HepG2 (cell line): ENCODE results near the gene TRPV6. TPM values are rescaled to one million over a fixed set of nuclear protein-coding genes. Genes with fewer than 3 reads are reported as not detected.

Experiments
- ATF1 ChIP-seq: IDR thresholded peaks from 2 replicates; pipeline ENCODE4 v1.6.1; 2016; ENCODE audit warnings: mild to moderate bottlenecking, control low read depth
- CTCF ChIP-seq: sonication (generic); formaldehyde crosslinking; IDR thresholded peaks from 2 replicates; pipeline ENCODE4 v1.5.0; 2020; ENCODE audit warnings: mild to moderate bottlenecking, missing genetic modification reagents, moderate library complexity
- MIER2 ChIP-seq: IDR thresholded peaks from 2 replicates; pipeline ENCODE4 v1.6.1; 2016; ENCODE audit warnings: missing biosample characterization, missing genetic modification reagents
- TERF1 ChIP-seq: sonication (generic); formaldehyde crosslinking; IDR thresholded peaks from 2 replicates; pipeline ENCODE4 v1.8.0; 2022; ENCODE audit warnings: mild to moderate bottlenecking, missing genetic modification reagents, moderate library complexity
- TRAFD1 ChIP-seq: sonication (generic); formaldehyde crosslinking; IDR thresholded peaks from 2 replicates; pipeline ENCODE4 v1.5.1; 2020; ENCODE audit warnings: missing genetic modification reagents, mild to moderate bottlenecking, borderline replicate concordance
- ZNF235 ChIP-seq: sonication (generic); formaldehyde crosslinking; IDR thresholded peaks from 2 replicates; pipeline ENCODE4 v1.8.1; 2023; ENCODE audit warnings: mild to moderate bottlenecking, missing genetic modification reagents, borderline replicate concordance
- ZNF784 ChIP-seq: sonication (generic); formaldehyde crosslinking; IDR thresholded peaks from 2 replicates; pipeline ENCODE4 v1.5.1; 2020; ENCODE audit warnings: missing genetic modification reagents, mild to moderate bottlenecking, borderline replicate concordance
- polyA plus RNA-seq, 8 experiments: library from polyadenylated mRNA; depleted of rRNA in 3 of 8; stranded (reverse) in 7 of 8; unstranded in 1 of 8; fragments of >200 nt; fragmentation: Illumina TruSeq in 4 of 8; extraction: Trizol in 4 of 8; gene quantifications; 2 replicates each; pipeline versions ENCODE4 v1.2.1 to v1.2.3, GENCODE V29; 2011 to 2016; ENCODE audit warnings: low read depth in 4 of 8, missing spikeins in 1 of 8, mixed read lengths in 1 of 8; ENCODE audit not compliant: insufficient read depth in 1 of 8
- total RNA-seq, 5 experiments: library from RNA; depleted of rRNA; stranded (reverse); fragments of >200 nt; fragmentation: Illumina TruSeq; extraction: Trizol; gene quantifications; 2 replicates each; pipeline ENCODE4 v1.2.3, GENCODE V29; 2016; ENCODE audit warnings: low read depth in 1 of 5

TRPV6 gene
- total and polyA plus RNA-seq, 2 of the 13 experiments (the other 11 are each of a cell fraction or from before 2014, with no cell fraction given) = not detected

GRCh38 chr7:142873281-142873784 lies 12.2 kb downstream of the TRPV6 start (continued):
- TF ChIP-seq ZNF784 (CRISPR knock-in tag) (no peak), CTCF (CRISPR knock-in tag) (peak; percentile 68), MIER2 (no peak), TERF1 (CRISPR knock-in tag) (no peak), TRAFD1 (CRISPR knock-in tag) (no peak), ZNF235 (CRISPR knock-in tag) (no peak), ATF1 (no peak)
